GM11168 (cell line): ENCODE measurements around the gene ECEL1.

ENCODE experiments used
- in situ Hi-C: fragments of 300-500 bp; cut with MboI; formaldehyde crosslinking; loops from one replicate; pipeline ENCODE4 v1.12.0; 2022; ENCODE audit warnings: low sequenced_read_pairs; ENCODE audit not compliant: unreplicated experiment

The ECEL1 gene

DNA sequence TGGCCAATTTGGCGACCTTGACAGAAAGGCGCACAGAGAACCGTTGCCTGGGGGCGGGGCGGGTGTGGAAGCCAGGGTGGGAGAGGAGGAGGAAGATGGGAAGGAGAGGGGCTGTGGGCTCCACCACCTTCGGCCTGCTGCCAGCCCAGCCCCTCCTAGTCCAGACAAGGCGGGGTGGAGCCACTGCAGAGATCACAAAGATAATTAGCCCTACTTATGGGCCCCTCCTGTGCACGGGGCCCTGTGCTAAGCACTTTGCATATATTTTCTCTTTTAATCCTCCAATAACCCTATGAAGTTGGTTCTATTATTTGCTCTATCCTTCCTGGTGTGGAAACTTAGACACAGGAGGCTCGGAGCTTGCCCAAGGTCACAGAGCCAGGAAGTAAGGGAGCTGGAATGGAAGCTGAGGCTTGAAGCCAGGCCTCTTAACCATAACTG, 13.7 kb upstream of the ECEL1 start:
- in situ Hi-C loops, result no loop called here

DNA sequence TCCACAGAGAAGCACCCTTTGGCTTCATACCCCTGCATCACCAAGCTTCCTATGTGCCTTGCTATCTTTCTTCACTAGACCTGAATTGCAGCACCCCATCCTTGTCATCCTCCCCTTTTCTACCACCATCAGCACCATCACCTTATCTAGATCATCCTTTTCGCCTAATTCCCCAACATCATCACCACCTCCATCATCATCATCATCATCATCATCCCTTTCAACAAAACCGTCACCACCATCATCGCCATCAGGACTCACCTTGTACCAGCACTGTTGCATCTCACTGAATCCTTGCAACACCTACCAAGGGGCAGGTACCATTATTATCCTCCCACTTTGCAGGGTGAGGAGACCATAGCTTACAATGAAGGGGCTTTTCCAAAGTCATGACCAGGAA, 10.8 kb upstream of the ECEL1 start:
- in situ Hi-C loops, result no loop called here

DNA sequence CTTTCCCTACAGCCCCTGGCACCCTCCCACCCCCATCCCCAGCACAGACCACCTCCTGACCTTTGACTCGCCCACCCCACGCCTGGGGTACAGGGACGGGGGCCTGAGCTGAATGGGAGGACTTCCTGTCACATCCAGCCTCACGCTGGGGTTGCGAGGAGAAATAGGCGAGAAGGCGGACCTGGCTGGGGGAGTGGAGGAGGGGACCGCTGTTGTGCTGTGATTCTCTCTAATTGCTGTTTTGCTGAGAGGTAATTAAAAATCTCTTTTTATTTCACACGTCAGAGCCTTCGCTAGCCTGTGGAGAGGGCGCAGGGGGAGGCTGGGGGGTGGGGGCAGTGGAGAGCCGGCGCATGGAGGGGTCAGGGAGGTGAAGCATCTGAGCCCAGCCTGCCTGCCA, 9.7 kb upstream of the ECEL1 start:
- in situ Hi-C loops, result no loop called here

DNA sequence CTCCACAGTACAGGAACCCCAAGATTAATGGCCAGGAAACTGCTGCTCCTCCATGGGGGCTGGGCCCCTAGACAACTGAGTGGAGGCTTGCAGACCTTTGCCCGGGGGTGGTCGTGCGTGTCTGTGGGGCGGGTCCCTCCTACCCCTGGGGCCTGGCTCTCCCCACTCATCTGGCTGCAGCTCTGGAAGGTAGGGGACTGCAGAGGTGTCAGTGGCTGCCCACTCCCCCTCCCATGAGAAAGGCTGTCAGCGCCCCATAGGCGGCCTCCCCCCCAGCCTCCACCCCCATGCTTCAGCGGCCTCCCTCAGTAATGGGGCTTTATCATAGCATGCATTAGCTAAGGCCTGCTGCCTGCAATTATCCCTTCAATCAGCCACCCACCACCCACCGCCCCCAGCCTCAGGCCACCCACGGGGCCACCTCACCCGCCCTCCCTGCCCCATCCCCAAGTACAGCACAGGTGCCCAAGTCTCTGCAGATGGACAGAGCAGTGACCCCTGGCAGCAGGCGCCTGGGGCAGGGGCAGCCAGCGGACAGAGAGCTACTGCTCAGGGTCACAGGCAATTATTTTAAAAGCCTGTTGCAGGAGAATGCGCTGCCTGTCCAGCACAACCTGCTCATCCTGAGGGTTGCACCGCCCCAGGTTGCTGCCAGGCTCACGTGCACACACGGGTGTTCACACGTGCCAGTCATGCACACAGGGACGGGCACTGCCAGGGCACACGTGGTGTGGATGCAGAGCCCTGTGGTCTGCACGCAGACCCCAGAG, 9.1 kb upstream of the ECEL1 start:
- in situ Hi-C loops, result no loop called here

DNA sequence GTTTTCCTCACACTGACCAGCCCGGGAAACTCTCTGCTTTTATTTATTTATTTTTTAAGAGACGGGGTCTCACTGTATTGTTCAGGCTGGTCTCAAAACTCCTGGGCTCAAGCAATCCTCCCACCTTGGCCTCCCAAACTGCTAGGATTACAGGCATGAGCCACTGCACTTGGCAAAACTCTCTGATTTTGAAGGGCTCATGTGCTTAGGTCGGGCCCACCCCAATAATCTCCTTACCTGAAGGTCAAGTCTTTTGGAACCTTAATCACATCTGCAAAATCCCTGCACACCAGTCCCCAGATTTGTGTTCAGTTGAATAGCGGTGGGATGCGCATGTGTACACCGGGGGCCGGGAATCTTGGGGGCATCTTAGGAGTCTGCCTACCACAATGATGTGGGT, 7.7 kb upstream of the ECEL1 start:
- in situ Hi-C loops, result no loop called here

DNA sequence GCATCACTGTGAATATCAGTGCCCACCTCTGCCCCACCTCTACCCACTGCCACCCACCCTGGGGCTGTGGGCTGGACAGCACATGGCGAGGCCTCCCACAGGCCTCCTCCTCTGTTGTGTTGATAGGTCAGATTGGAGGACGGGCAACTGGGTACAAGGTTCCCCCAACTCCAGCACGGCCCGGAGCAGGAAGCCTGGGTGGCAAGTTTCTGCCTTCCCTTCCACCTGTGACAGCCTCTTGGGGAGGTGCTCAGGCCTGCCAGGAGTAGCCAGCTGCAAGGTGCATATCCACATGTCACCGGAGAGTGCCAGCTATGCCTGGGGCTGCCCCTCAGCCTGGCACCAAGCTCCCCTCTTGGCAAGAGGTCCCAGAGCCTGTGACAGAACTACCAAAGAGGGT, 6.9 kb upstream of the ECEL1 start:
- in situ Hi-C loops, result no loop called here

DNA sequence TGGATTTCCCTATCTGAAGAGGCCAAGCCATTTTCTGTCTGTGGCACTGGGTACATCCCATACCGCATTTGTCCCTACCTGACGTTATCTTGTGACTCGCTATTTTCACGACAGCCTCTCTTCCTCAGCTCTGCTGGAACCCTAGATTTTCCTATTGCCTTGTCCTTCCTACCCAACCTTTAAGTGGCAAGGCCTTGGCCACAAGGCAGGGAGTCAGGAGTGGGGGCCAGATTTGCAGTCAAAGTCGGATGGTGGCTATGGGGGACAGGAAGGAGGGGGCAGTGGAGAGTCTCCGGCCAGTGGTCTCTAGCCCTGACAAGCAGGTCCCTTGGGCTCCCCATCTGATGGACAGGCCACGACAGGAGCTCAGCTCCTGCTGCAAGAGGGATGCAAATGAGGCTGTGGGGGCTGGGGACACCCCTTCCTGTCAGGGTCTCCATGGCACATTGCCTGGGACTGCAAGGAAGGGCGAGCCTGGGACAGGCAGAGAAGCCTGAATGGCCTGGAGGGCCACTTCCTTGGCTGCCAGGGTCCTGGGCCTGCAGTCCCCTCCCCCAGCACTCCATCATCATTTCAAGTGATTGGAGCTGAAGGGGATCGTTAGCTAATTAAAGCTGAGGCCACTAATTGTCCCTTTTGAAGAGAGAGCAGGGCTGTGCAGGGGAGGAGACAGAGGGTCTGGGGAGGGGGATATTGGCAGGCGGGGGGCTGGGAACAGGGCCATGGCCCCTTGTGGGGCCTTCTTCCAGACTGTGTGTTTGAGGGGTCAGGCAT, 6.3 kb upstream of the ECEL1 start:
- in situ Hi-C loops, result no loop called here

DNA sequence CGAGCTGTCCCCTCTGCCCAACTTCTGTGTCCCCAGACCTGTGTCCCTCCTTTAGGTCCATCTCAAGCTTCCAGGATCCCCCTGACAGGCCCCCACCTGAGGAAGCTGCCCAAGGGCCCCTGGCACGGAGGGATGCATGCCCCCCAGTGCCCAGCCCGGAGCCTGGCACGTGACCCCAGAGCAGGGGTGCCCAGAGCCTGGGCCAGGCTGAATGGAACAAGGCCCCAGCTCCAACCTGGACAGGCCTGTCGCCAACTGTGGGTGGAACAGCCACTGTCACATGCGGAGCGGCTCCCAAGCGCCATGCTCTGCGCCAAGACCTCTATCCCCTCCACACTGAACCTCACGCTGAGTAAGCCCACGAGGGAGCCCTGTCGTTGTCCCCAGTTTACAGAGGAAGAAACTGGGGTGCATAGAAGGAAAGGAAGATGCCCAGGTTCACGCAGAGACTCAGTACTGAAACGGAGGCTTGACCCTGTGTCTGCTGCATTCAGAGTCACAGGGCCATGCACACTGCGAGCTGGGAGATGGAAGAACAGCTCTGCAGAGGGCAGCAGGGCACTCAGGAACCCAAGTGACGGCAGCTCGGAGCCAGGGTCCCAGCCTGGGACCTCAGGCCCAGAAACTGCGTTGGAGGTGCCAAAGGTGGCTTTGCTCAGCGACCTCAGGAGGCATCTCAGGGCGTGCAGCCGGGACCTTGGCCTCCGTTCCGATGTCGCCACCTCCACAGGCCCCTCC, 5.5 kb upstream of the ECEL1 start:
- in situ Hi-C loops, result no loop called here

DNA sequence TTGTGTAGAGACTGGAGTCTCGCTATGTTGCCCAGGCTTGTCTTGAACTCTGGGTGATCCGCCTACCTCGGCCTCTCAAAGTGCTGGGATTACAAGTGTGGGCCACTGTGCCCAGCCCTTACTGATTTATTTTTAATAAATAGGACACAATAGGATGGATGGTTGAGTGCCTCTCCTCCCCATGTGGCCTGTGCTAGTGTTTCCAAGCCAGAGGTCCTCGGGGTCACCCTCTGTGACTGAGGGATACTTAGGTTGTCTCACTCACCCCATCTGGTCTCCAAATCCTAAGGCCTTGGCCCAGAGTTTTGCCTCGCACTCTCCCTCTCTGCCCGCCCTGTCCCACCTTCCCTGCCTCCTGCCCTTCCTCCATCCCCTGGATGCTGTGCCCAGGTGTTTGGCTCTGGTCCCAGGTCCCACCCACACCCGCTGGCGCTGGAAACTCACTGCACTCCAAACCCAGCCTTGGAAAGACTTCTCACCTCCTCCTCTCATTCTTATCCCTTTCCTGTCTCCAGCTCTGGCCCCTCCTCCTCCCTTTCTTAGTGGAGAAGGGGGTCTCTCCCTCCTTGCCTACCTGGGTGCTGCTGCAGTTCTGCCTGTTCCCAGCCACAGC, 4.7 kb upstream of the ECEL1 start:
- in situ Hi-C loops, result no loop called here

DNA sequence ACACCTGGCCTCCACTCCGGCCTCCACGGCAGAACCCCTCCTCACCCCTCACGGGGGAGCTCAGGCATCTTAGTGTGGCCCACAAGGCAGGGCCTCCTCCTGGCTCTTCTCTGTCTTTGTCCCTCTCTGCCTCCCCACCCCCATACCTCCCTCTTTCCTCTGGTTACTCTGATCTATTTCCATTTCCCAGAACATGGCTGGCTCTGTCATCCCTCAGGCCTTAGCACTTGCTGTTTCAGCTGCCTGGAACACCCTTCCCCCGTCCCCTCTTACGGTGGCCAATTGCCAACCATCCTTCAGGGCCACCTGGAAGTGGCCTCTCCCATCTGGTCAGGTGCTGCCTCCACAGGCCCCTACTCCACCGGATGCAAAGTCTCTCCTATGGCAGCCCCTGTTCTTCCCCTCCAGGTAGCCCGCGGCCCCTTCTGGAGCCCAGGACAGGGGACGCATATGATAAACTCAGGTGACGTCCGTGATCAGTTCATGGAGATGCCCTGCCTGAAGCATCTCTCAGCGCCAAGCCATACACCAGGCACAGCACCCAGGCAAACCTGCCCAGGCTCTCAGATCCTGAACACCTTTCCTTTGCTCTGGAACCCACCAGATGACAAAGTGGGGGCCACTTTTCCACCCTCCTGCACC, 3.6 kb upstream of the ECEL1 start:
- in situ Hi-C loops, result no loop called here

DNA sequence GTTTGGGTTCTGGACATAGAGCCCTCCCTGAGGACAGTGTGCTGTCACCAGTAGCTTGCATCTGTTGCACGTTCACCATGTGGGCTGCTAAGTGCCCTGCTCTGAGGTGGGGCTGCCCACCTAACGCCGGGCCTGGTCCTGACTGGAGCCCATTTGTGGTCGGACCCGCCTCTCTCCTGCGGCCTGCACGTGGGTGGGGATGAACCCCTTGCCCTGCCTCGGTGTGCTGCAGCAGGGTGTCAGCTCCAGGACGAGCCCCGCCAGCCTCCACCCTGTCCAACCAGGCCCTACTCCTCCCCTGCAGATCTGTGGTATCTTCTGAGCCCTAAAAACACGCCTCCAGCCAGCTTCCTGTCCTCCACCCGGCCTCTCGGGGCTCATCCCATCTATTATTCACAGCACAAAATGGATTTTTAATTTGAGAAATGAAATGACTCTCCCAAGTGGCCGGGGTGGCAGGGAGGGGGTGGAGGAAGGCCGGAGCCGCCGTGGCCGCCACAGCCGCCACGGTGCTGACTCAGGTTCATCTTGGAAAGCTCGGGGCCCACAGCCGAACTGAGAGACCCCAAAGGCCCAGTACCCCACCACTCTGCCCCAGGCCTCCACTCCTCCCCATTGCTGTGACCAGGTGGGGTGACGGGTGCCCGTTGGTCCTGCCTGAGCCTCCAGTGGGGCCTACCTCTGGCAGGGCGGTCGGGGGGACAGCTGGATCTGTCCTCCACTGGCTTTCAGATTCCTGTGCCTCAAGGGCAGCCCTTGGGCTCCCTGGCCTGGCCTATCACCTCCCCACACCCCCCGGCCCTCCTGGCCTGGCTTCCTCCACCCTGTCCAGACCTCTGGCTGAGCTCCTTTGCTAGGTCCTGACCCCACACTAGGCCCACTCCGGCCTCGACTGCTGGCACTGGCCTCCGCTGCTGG, 2.8 kb upstream of the ECEL1 start:
- in situ Hi-C loops, result no loop called here

DNA sequence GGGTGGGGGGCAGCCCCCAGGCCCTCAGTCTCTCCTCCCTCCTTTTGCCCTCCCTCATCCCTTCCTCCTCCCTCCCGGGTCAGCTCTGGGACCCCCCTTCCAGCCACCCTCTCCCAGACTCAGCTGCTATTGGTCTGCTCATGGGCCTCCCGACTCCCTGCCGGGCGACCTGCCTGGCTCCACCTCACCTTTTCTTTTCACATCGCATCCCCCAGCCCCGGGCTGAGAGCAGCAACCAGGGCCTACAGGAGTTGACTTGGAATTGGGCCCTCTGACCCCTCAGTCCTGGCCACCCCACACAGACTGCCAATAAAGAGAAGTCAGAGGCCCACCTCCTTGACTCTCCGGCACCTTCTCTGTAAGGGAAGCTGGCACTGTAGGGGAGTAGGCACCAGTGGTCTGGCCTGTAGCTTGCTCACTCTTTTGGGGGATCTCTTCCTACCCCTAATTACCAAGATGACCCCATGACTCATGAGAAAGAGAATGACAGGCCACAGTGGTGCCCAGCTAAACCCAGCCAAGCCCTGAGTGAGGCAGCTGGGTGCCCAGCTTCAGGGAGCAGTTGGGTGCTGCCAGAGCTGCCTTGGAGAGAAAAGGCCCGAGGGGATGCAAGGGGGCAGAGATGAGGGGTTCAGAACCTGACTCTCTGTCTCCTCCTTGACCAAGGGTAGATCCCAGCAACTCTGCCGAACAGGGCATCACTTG, 2.0 kb upstream of the ECEL1 start:
- in situ Hi-C loops, result no loop called here

DNA sequence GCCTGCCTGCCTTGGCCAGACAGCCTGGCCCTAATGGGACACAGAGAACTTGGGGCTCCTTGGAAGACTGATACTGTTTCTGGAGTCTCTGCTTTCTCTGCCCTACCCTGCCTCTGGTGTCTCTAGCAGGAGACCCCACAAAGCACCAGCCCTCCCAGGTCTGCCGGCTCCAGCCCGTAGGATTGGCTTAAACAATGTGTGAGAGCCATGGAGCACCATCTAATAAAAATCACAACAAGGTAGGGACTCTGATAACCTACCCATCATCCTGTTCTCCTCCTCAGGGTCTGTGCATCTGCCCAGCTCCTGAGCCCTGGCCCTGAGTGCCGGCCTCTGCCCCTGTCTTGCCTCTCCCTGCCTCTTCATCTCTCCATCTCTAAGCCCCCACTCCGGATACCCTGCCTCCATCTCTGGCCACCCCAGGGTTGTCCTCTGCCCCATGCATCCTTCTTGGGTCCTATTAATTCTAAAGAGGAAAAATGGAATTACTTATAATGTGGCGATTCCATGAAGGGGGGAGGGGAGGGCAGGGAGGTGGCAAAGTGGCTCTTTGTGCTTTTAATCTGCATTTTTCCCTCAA, 1.2 kb upstream of the ECEL1 start:
- in situ Hi-C loops, result no loop called here

DNA sequence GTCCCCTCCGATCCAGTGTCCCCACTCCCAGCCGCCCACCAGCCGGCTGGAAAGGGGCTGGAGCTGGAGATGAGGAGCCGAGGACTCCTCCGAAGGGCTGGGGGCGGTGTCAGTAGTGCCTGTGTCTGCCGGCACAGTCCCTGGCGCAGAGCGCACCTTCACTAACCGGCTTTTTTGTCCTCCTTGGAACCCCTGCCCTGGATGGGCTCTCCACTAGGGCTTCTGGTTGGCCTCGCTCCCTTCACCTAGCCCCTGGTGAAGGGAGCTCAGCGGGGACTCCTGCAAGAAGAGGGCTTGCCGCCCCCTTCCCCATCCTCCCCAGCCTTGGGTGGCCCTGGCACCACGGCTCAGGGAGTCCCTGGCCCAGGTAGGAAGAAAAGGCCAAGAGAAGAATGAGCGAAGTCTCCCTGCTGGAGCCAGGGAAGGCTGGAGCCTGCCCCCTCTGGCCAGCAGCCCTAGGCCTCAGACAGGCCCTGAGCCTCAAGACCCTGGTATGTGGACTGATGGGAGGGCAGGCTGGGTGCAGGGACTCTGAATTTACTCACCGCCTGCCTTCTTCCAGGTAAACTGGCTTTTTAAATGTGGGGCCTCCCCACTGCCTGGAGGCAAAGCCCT, 570 bp upstream of the ECEL1 start:
- in situ Hi-C loops, result no loop called here

DNA sequence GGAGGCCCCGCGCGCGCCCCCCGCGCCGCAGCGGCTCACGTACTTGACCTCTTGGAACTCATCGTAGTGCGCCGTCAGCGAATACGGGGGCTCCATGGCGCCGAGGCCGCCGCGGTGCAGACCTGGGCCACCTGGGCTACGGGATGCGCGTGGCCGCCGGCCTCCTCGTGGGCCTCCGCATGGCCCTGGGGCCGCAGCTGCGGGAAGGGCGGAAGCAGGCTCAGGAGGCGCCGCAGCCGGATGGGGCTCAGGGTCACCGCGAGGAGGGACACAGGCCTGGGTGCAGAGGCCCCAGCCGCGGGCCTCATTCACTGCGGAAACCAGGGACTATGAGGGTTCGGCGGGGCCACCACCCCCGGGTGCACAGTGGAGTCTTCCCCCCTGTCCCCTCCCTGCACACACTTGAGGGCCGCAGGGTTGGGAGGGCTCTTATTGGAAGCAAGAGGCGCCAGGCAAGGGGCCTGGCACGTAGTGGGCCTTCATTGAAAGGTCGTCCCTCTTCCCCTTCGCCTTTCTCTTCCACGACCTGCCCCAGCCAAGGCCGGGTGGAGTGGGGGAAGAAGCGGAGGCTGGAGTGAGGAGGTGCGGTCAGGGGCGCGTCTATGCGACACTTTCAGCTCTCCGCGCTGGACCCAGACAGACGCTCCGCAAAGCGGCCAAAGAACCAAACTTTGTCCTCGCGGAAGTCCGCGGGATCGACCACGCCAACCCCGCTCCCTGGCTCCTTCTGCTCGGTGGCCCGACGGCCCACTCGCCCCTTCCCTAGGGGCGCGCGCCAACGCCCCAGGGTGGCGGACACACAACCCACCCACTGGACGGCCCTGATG, 863 bp downstream of the ECEL1 start:
- in situ Hi-C loops, result no loop called here

DNA sequence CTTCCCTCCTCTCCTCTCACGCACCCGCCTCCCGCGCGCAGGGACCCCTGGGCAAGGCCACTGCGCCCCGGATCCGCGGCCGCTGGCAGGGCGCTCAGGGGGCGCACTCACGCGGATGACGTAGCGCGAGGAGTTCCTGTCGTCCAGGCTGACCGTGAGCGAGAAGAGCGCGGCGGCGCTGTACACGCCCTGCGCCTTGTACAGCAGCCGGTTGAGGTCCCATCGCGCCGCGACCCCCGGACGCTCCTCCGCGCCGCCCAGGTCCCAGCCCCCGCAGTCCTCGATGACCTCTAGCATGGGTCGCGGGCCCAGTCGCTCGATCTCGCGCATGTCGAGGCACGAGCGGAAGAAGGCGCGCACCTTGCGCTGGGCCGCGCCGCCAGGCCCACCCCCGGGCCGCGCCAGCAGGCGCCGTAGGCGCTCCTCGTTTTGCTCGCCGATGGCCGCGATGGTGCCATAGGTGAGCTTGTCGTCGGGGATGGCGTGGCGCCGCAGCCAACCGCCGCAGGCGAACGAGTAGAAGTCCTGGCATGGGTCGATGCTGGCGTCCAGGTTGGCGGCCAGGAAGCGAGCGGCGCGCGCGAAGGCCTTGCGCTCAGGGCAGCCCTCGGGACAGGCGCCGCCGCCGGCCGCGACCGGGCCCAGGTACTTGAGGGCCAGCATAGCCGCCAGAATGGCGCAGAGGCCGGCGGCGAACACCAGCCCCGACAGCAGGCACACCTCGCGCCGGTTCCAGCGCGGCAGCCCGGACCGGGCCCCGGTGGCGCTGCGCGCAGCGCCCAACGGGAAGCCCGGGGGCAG, 1.7 kb downstream of the ECEL1 start:
- in situ Hi-C loops, result no loop called here
